GM12878 (cell line): ENCODE results near the gene MVK. TPM values are rescaled to one million over a fixed set of nuclear protein-coding genes. Genes with fewer than 3 reads are reported as not detected.

Experiments
- ATAC-seq: fragments of 200-7000 bp; cut with Tn5 transposase; 3 replicates; pipeline ENCODE4 v1.9.1; 2020; ENCODE audit warnings: mild to moderate bottlenecking, moderate library complexity
- BruUV-seq: library from RNA; stranded (reverse); fragments of 400-500 nt; replicated peaks from 2 replicates; lab custom pipeline; 2021; lab: Mats Ljungman, UMichigan
- CTCF ChIA-PET: fragments of 300-600 bp; sonication (Branson Sonifier 250); formaldehyde crosslinking; extraction: SDS; loops from one replicate; lab custom pipeline; 2021; ENCODE audit warnings: inconsistent platforms; lab: Yijun Ruan, JAX
- POLR2A ChIA-PET: fragments of 350-600 bp; formaldehyde crosslinking; extraction: SDS; loops from one replicate; lab custom pipeline; 2021; ENCODE audit warnings: inconsistent platforms; lab: Charles Lee
- RAD21 ChIA-PET: fragments of 300-600 bp; sonication (Branson Sonifier 250); formaldehyde crosslinking; loops from one replicate; lab custom pipeline; 2023; ENCODE audit warnings: antibody characterized with exemption; ENCODE audit not compliant: unreplicated experiment; lab: Charles Lee
- SMC1A ChIA-PET: fragments of 300-600 bp; sonication (Branson Sonifier 250); formaldehyde crosslinking; loops from one replicate; lab custom pipeline; 2023; ENCODE audit not compliant: unreplicated experiment, uncharacterized antibody; lab: Charles Lee
- DNase-seq: peaks from one replicate; pipeline ENCODE4 v3.0.0-alpha.2; 2011; ENCODE audit warnings: low read depth, low spot score
- FAIRE-seq: peaks from 3 replicates; lab custom pipeline; 2011; peaks lifted over from hg19 to GRCh38; lab: Jason Lieb, UNC
- H2AFZ ChIP-seq: 2 replicates; pipeline ENCODE4 v1.6.0; 2011; ENCODE audit warnings: low read depth, low read length, control low read depth; ENCODE audit not compliant: control insufficient read depth
- H3K27ac ChIP-seq: 2 replicates; pipeline ENCODE4 v1.5.1; 2011; ENCODE audit warnings: control low read depth; ENCODE audit not compliant: control insufficient read depth, insufficient read depth
- H3K27me3 ChIP-seq, 2 experiments: replicated peaks in 1 of 2; 2 replicates each; pipeline versions ENCODE4 v1.6.0 to v1.6.1; 2011; ENCODE audit warnings: low read length in 1 of 2; ENCODE audit not compliant: control insufficient read depth in 2 of 2, insufficient read depth in 2 of 2
- H3K36me3 ChIP-seq, 2 experiments: 2 replicates each; pipeline ENCODE4 v1.5.1; 2011; ENCODE audit warnings: low read length in 1 of 2; ENCODE audit not compliant: control insufficient read depth in 2 of 2, insufficient read depth in 2 of 2
- H3K4me1 ChIP-seq: 2 replicates; pipeline ENCODE4 v1.6.1; 2011; ENCODE audit warnings: mild to moderate bottlenecking, low read length, moderate library complexity, mixed read lengths; ENCODE audit not compliant: control insufficient read depth, insufficient read depth
- H3K4me2 ChIP-seq: 2 replicates; pipeline ENCODE4 v1.6.0; 2011; ENCODE audit warnings: control low read depth; ENCODE audit not compliant: control insufficient read depth, insufficient read depth
- H3K4me3 ChIP-seq: fragments of 200-600 bp; sonication (generic); 2 replicates; pipeline ENCODE4 v1.5.1; 2016
- H3K79me2 ChIP-seq: 2 replicates; pipeline ENCODE4 v1.6.0; 2011; ENCODE audit warnings: low read length; ENCODE audit not compliant: control insufficient read depth, insufficient read depth
- H3K9ac ChIP-seq: 2 replicates; pipeline ENCODE4 v1.8.0; 2011; ENCODE audit warnings: low read length, control low read depth, mixed read lengths; ENCODE audit not compliant: control insufficient read depth, insufficient read depth
- H3K9me3 ChIP-seq: replicated peaks from 3 replicates; pipeline ENCODE4 v1.5.1; 2011; ENCODE audit warnings: mild to moderate bottlenecking, low read length; ENCODE audit not compliant: control insufficient read depth, insufficient read depth
- H4K20me1 ChIP-seq: 2 replicates; pipeline ENCODE4 v1.6.0; 2011; ENCODE audit not compliant: control insufficient read depth, insufficient read depth
- RAD21 ChIP-seq: IDR thresholded peaks from 2 replicates; pipeline ENCODE4 v1.6.1; 2011; ENCODE audit warnings: mild to moderate bottlenecking, low read depth, low read length, moderate library complexity; ENCODE audit not compliant: insufficient read depth
- SUZ12 ChIP-seq: fragments of 200-600 bp; sonication (generic); IDR thresholded peaks from one replicate; pipeline ENCODE4 v1.6.1; 2018; ENCODE audit warnings: antibody characterized with exemption, mild to moderate bottlenecking; ENCODE audit not compliant: unreplicated experiment
- USF1 ChIP-seq: IDR thresholded peaks from 2 replicates; pipeline ENCODE4 v1.6.1; 2011; ENCODE audit warnings: borderline replicate concordance, low read depth, mild to moderate bottlenecking, moderate library complexity, mixed read lengths, low read length; ENCODE audit not compliant: insufficient read depth; ENCODE audit errors: extremely low read length
- ZNF592 ChIP-seq: fragments of 450-650 bp; IDR thresholded peaks from 2 replicates; pipeline ENCODE4 v1.6.1; 2017; ENCODE audit warnings: mild to moderate bottlenecking, moderate library complexity
- whole genome bisulfite sequencing: methylation state at CpG from one replicate; pipeline ENCODE4 v1.1.6; 2016; ENCODE audit warnings: low lambda C conversion rate; ENCODE audit not compliant: insufficient replicate concordance, insufficient coverage; ENCODE audit errors: missing lambda C conversion rate; 5-methylcytosine and 5-hydroxymethylcytosine counted together
- in situ Hi-C: fragments of 300-500 bp; cut with MboI; formaldehyde crosslinking; loops from 9 replicates; pipeline ENCODE4 v1.14.3; 2018; ENCODE audit warnings: mixed read lengths
- intact Hi-C: fragments of 100-400 bp; cut with micrococcal nuclease; formaldehyde crosslinking; loops from one replicate; pipeline ENCODE4 v1.14.2; 2022; ENCODE audit not compliant: unreplicated experiment
- polyA plus RNA-seq, 11 experiments: library from polyadenylated mRNA; depleted of rRNA in 4 of 11; unstranded in 6 of 11; stranded (reverse) in 5 of 11; fragments of >200 nt; fragmentation: Nextera tagmentation in 4 of 11; fragmentation: Illumina TruSeq in 1 of 11; extraction: Ambion mirVana in 4 of 11; extraction: Trizol in 1 of 11; gene quantifications; 1 replicate in 1 of 11; 2 replicates in 10 of 11; pipeline versions ENCODE4 v1.2.1 to v1.2.3, GENCODE V29; 2011 to 2016; ENCODE audit warnings: inconsistent platforms in 2 of 11, missing spikeins in 2 of 11, low read depth in 1 of 11
- total RNA-seq, 4 experiments: library from RNA; depleted of rRNA in 3 of 4; stranded (reverse); fragments of >200 nt in 3 of 4; fragmentation: Illumina TruSeq in 1 of 4; extraction: Trizol in 1 of 4; gene quantifications; 2 replicates each; pipeline versions ENCODE4 v1.2.1 to v1.2.3, GENCODE V29; 2013 to 2021

The MVK gene
- total and polyA plus RNA-seq, 10 of the 15 experiments (the other 5 are each of a cell fraction or from before 2014, with no cell fraction given) = 0.24 to 46.7 (median 31.9) TPM

DNA sequence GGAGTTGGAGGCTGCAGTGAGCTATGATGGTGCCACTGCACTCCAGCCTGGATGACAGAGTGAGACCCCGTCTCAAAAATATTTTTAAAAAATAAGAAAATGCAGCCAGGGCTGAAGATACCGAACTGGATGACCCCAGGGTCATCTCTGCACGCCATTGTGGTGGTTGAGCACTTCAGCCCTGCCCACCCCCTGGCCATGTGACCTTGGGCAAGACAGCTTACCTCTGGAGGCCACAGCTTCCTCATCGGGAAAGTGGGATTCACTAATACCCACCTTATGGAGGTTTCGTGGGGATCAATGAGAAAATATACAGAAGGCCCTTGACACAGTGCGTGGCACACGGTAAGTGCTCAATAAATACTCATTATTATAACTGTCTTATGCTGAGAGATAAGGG is 25.5 kb downstream of the MVK start (continued):
- TF ChIP-seq SUZ12 = no peak

DNA sequence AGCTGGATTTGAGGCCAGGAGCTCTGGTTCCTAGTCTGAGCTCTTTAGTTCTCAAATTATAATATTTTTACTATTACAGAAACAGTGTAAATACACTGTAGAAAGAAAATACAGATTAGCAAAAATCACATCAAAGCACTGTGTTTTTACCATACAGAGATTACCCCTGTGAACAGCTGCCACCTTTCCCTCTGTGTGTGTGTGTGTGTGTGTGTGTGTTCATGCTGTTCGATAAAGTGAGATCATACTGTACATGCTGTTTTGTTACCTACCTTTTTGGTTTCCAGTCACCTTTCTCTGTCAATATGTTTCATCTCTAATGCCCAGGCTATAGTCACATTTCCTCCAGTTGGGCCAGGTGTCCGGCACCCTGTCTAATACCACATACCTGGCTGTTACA is 26.9 kb downstream of the MVK start:
- 95% methylated on average over 2 of the region's 2 CpGs for WGBS

More for the DNA sequence above, 26.9 kb downstream of the MVK start:
- H3K4me3 ChIP-seq = no peak overlapping the region
- no peaks in the 10 kb centered on the region for H3K27me3 ChIP-seq
- TF ChIP-seq ZNF592 (no peak), RAD21 (no peak), USF1 (no peak)
- H3K9me3 ChIP-seq = no peaks in the 10 kb centered on the region
- ChIA-PET RAD21 (no interaction called here), SMC1A (no interaction called here), CTCF (no interaction called here), POLR2A (no interaction called here)
- no peaks in the 10 kb centered on the region for H4K20me1 ChIP-seq
- no peak for FAIRE-seq
- in situ Hi-C loops (no loop called here), intact Hi-C loops (no loop called here)
- DNase-seq = no peak
- H3K4me1 ChIP-seq = no peaks in the 10 kb centered on the region
- no peaks in the 10 kb centered on the region for H3K79me2 ChIP-seq
- H2AFZ ChIP-seq = no peak overlapping the region
- ATAC-seq = no peak
- H3K36me3 ChIP-seq = no peaks in the 10 kb centered on the region; a peak in 2 of 4 replicates
- no TSS peak for BruUV-seq
- no peak overlapping the region for H3K9ac ChIP-seq
- H3K27ac ChIP-seq = no peak overlapping the region
- no peak overlapping the region for H3K4me2 ChIP-seq
